Daoy (cell line): ENCODE measurements around the gene QARS1. TPM values are rescaled to one million over a fixed set of nuclear protein-coding genes. Genes with fewer than 3 reads are reported as not detected.

Experiments used
- DNase-seq: peaks from one replicate; pipeline ENCODE4 v3.0.0-alpha.2; 2015; ENCODE audit warnings: low read depth
- total RNA-seq: library from RNA; depleted of rRNA; stranded (reverse); fragments of >200 nt; shearing (Covaris generic); gene quantifications from 2 replicates; pipeline ENCODE4 v1.2.3, GENCODE V29; 2014; rRNA removed

The QARS1 gene
- total RNA-seq = 129 and 160 TPM in 2 replicates

DNA sequence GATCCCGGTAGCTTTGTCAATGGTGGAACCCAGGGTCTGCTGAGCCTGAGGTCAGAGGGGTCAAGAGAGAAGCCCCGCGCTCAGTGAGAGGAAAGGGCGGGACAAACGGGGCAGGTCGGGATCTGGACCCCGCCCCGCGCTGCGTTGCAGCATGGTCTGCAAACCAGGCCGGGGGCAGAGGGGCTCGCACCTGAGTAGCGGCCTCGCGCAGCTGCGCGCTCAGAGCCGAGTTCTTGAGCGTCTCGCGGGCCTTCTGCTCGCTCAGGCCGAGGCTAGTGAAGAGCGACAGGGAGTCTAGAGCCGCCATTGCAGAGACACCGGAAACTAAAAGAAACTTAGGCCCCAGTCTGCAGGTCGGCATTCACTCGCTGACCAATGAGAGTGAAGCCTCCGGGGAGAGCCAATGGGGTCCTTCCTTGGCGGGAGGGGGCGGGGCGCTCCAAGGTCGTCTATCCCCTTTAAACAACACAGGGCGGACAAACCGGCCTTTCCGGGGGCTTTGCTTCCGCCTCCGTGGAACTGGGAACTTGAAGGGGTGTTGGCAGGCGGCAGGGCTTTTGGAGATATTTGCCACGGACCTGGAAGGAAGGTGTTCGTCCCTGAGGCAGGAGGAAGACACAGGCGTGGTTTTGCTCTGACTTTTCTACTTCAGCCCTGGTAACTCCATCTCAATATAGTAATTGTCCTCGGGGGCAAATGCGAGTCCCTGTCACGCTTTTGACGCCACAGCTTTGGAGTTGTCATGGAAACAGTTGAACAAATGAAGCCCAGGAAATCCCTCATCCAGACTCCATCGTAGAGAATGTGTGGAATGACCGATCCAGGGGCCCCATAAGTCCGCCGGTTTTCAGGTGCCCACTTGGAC, at the start of gene QARS1:
Gene QARS1 (minus strand): TSS at position 331 of the 865 bp plus-strand sequence. CDS start 24 bp downstream, at position 307.
- DNase-seq = peak; percentile 91

DNA sequence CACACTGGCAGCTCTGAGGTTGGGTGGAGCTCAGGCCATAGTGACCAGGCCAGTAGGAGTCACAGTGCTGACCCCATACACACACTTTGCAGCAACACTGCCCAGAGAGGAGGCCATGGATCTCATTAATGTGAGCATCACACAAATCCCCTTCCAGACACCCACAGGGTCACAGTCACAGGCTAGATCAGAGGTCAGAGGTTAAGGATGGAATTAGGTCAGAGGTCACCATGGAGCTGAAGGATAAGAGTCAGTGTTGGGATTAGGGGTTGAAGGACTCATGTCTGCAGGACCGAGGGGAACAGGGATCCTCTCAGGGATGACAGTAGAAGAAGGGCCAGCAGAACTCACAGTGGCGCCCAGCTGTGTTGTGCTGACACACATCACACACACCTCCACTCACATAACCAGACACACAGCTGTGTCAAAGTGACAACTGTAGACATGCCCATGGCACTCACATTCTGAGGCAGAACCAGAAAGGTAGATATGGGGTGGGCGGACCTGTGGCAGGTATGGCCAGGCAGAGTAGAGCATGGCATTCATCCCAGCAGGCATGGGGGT, 48.9 kb upstream of the QARS1 start:
- DNase-seq = no peak

GRCh38 chr3:49151610-49152009, 47.1 kb upstream of the QARS1 start:
- no peak for DNase-seq

DNA sequence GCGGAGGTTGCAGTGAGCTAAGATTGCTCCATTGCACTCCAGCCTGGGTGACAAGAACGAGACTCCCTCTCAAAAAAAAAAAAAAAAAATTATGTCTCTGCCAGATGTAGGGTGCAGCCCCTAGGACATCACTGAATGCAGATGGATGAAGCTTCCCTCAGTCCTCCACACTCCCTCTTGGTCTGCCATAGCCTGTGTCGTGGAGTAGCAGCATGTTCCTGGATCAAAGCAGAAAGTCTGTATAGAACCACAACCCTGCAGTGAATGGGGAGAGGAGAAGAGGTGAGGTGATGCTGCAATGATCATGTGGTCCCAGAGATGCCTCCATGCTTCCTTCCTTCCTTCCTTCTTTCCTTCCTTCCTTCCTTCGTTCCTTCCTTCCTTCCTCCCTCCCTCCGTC, 43.6 kb upstream of the QARS1 start:
- DNase-seq = no peak

GRCh38 chr3:49140080-49140479, 35.5 kb upstream of the QARS1 start:
- DNase-seq = no peak

DNA sequence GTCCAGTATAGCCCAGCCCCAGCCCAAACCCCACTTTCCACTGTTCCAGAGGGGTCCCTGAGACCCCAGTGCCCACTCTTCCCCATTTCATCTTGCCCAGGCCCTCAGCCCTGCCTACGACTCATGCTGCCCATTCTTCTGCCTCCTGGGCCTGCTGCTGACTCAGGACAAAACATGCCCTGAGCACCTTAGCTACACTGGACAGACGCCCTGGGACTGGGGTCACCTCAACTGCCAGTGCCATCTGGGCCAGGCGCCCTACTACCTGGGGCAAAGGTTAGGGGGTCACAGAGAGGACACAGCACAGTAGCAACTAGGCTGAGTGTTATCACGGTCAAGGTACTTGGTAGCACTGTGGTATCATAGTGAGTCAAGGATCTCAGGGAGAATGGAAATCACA, 30.9 kb upstream of the QARS1 start:
- DNase-seq = no peak

GRCh38 chr3:49134471-49135265, 30.1 kb upstream of the QARS1 start:
- DNase-seq = no peak

GRCh38 chr3:49133226-49133951, 28.8 kb upstream of the QARS1 start:
- DNase-seq = peak; percentile 82

DNA sequence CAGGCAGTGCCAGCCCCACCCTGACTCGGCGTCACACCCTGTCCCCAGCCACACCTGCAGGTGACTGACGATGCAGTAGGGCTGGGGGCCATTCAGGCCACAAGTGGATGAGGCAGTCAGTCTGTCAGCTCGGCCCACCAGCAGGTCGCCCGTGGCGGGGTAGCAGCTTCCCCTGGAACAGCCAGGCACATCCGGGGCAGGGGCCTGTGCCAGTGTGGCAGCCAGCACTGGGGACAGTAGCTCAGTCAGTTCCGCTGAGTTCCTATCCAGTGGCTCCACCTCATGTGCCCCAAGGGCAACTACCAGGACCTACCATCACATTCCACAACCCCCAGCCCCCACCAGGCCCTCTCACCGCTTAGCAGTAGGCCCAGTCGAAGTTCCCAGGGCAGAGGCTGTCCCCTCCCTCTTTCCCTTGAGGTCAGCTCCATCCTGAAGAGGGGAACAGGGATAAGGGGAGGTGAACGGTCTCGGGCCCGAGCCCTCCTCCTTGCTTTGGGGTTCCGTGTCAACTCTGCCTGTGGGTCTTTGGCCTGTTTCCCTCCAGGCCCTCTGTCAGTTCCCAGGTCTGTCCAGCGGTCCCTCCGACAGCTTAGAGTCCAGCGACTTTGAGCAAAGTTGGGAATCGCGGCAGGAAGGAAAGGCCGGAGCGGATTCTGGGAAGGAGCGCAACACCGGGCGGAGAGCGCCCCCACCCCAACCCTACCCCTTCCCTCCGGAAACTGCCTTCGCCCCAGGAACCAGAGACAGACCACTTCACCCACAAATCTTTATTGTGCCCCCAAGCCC, 28.1 kb upstream of the QARS1 start, which contains the start of gene LAMB2:
Gene LAMB2 (minus strand): TSS at position 614 of the 789 bp plus-strand sequence. CDS start 183 bp downstream, at position 431.
- peak; percentile 70 for DNase-seq

DNA sequence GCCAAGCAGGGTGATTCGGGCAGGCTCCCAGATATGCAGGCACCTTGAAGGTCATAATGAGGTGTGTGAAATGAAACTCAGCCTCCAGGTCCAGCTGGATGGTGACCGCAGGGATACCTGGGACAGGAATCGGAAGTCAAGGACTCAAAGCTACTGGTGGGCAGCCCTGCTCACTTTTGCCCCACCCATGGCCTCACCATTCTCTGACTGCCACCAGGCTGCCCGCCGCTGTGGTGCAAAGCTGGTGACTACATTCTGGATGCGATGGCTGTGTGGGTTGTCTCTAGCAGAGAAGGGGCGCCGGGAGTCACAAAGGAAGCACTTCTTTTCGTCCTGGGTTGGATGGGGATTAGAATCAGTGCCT, 27.5 kb upstream of the QARS1 start:
- DNase-seq = no peak

GRCh38 chr3:49131576-49131975, 27.0 kb upstream of the QARS1 start:
- no peak for DNase-seq

GRCh38 chr3:49131040-49131439, 26.5 kb upstream of the QARS1 start:
- DNase-seq = no peak

GRCh38 chr3:49124991-49125670, 20.6 kb upstream of the QARS1 start:
- DNase-seq = no peak

DNA sequence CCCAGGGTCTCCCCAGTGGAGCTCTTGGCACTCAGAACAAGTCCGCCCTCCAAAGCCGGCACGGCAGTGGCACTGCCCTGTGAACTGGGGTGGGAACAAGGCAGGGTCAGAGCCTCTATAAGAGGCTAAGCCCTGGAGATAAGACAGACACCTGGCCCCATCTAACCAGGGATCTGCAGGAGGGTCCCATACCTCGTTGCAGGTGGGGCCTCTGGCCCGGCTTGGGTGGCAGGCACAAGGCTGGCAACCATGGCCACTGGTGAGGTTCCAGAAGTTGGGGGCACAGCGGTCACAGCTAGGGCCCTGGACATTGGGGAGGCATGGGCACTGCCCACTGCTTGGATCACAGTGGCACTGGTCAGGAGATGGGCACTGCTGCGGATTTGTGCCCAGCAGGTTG, 19.6 kb upstream of the QARS1 start:
- DNase-seq = no peak

- DNase-seq = no peak
Observed at GRCh38 chr3:49123687-49124086, 19.1 kb upstream of the QARS1 start.

GRCh38 chr3:49122886-49123545, 18.5 kb upstream of the QARS1 start:
- DNase-seq = no peak

- no peak for DNase-seq
Observed at GRCh38 chr3:49122451-49122850, 17.9 kb upstream of the QARS1 start.

- no peak for DNase-seq
Observed at GRCh38 chr3:49122022-49122421, 17.5 kb upstream of the QARS1 start.

GRCh38 chr3:49121132-49121736, 16.7 kb upstream of the QARS1 start:
- DNase-seq = no peak
